COLO668 (cell line): ENCODE results near the gene PEG3.
"Not testable (repeated sequence)": the region's sequence is repeated elsewhere in the genome, so short reads cannot be mapped to it uniquely, and the experiment has no call there.

ENCODE experiments used
- DNase-seq: peaks from one replicate; lab custom pipeline; 2025; ENCODE audit not compliant: unreplicated experiment; lab: John Stamatoyannopoulos, UW

PEG3 gene

GRCh38 chr19:56840451-56841192 is at the start of gene PEG3, which contains the start of gene ZIM2:
TSS of gene PEG3 (minus strand) at chr19:56840726. CDS start at chr19:56824655, 16,071 bp downstream.
TSS of gene ZIM2 (minus strand) at chr19:56840726. CDS start at chr19:56824277, 16,449 bp downstream.
- DNase-seq: no peak

GRCh38 chr19:56885173-56885985 is 44.9 kb upstream of the PEG3 start:
- DNase-seq: no peak

- no peak for DNase-seq
Measured at GRCh38 chr19:56884441-56884840, 43.9 kb upstream of the PEG3 start.

DNA sequence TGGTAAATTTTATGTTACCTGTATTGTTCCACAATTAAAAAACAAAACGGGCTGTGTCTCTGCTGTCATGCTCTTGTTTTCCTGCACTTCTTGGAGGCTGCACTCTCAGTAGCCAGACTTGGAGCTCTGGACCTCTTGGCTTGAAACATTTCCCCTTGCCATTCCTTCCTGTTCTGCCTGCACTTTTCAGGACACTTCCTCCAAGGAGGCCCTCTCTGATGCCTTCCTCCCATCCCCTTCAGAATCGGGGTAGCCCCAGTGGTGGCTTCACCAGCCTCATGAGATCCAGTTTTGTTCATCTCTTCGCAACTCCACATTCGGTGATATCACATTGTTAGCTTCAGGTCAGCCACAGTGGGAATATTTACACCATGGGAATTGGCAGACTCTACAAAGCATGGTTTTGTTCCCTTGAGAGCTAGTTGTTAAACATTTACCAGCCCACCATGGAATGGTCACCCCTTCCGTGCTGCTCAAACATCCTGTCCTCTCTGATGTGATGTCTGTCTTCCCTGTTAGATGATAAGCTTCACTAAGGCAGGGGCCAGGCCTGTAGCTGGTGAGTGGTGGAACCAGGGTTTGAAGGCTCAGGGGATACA is 40.2 kb upstream of the PEG3 start:
- DNase-seq: no peak

DNA sequence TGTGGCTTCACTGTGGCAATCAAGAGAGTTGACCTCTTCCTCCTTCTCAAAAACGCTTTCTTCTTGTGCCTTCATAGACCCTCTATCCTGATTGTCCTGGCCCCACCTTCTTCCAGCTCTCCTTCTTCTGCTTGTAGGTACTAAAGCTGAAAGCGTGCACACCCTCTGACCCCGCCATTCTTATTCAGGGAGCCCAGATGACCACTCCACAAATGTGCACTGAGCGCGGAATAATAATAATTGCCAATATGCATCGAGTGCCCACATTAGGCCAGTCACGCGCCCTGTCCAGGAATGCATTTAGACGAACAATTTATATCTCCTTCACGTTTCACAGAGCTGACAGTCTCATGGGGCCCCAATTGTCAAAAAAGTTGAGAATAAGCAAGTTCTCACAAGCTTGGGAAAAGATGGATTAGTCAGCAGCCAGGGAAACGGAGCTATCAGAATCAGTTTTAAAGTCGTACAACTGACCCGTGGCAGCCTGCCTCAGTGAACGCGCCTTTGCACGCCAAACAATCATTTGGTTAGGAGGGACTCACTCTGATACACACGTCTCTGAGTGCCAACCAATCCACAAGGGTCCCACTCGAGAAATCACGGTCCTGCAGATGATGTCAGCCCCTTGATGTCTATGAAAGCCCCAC is 36.7 kb upstream of the PEG3 start:
- DNase-seq: no peak

- no peak for DNase-seq
Measured at GRCh38 chr19:56875717-56876116, 35.2 kb upstream of the PEG3 start.

DNA sequence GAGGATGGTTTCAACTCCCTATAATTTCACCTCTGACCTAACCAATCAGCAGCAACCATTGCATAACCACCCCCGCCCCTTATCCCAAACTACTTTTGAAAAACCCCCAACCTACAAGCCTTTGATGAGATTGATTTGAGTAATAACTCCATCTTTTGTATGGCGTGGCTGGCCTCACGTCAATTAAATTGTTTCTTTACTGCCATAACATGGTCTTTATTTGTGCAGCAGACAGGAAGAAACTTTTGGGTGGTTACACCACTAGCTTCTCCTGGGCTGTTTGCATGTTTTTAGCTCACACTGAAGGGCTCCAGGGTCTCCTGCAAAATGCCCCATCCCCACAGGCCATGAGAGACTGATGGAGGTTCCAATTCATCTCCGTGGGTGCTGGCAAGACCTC is 34.0 kb upstream of the PEG3 start:
- no peak for DNase-seq

- DNase-seq: no peak
Measured at GRCh38 chr19:56873493-56873892, 33.0 kb upstream of the PEG3 start.

GRCh38 chr19:56869886-56870285 is 29.4 kb upstream of the PEG3 start:
- no peak for DNase-seq

- DNase-seq: no peak
Measured at GRCh38 chr19:56868446-56868845, 27.9 kb upstream of the PEG3 start.

- DNase-seq: no peak
Measured at GRCh38 chr19:56866538-56866937, 26.0 kb upstream of the PEG3 start.

GRCh38 chr19:56864443-56865125 is 24.1 kb upstream of the PEG3 start:
- no peak for DNase-seq

- DNase-seq: no peak
Measured at GRCh38 chr19:56862741-56863140, 22.2 kb upstream of the PEG3 start.

GRCh38 chr19:56860409-56860808 is 19.9 kb upstream of the PEG3 start:
- not testable (repeated sequence) for DNase-seq

DNA sequence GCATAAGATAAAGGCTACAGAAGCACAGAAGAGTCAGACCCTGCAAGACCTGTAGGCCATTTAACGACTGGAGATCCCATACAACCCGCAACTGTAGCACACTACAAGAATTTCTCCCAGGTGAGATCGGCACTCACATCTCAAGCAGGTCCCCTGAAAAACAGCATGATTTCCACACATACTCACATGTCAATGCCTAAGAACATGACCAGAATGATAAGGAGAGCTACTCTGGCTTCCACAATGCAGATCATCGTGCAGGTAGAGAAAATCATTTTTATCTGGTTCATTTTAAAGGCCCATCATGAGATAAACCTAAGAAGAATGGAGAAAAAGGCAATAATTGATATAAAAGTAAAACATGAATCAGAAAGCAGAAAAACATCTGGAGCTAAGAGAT is 17.5 kb upstream of the PEG3 start:
- no peak for DNase-seq

- DNase-seq: no peak
Measured at GRCh38 chr19:56856822-56857221, 16.3 kb upstream of the PEG3 start.

DNA sequence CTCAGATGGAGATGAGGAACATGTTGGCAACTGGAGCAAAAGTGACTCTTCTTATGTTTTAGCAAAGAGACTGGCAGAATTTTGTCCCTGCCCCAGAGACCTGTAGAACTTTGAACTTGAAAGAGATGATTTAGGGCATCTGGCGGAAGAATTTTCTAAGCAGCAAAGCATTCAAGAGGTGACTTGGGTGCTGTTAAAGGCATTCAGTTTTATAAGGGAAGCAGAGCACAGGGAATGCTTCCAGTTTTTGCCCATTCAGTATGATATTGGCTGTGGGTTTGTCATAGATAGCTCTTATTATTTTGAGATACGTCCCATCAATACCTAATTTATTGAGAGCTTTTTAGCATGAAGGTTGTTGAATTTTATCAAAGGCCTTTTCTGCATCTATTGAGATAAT is 11.8 kb upstream of the PEG3 start:
- DNase-seq: not testable (repeated sequence)

DNA sequence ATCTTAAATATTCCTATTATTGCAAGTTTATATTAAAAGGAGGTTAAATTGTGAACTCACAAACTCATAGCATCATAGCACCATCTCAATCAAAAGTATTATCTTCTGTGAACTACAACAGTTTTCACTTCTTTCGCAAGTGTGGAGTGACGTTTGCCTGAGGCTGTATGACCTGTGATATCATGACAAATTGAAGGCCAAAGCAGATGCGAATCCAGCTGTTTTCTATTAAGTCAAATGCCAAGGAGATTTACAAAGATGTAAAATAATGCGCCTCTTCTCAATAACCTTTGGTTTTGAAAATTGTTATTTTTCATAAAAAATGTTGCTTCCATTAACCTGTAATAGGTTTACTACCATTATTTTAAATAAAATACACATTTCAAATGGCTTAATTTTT is 7.6 kb upstream of the PEG3 start:
- DNase-seq: no peak

DNA sequence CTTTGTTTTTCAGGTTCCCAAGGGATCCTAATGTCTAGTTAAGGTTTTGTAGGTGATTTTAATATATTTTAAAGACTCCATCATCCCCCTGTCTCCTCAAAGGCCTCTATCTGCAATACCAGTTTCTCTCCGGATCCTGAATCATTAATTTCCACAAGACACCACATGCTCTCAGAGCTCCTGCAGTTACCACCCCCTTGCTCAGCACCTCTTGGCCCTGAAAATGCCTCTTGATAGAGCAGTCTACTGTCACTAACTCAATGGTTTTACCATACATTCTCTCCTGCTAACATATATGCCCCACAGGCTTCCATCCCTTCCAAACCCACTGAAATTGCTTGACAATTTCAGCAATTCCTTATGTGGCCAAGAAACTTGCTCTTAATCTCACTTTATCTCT is 1.9 kb upstream of the PEG3 start:
- DNase-seq: no peak

DNA sequence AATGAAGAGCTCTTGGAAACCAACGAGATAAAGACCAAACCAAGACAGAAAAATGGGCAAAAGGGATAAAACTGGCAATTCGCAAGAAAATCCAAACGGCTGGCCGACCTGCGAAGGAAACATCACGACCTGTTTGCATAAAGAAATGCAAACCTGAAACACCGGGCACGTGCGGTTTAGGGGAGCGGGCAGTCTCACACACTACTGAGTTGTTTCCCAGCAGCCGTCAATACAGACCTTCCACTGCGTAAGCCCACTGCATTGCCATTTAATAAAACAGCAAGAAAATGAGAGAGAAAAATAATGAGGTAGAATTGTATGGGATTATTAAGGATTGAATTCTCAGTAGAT is 642 bp upstream of the PEG3 start:
- no peak for DNase-seq
